PC-9 (cell line): ENCODE results near the gene CRYBG1. TPM values are rescaled to one million over a fixed set of nuclear protein-coding genes. Genes with fewer than 3 reads are reported as not detected.

ENCODE experiments used
- BruUV-seq: library from RNA; stranded (reverse); fragments of 400-500 nt; replicated peaks from 2 replicates; lab custom pipeline; 2021; lab: Mats Ljungman, UMichigan
- CTCF ChIA-PET: fragments of 300-600 bp; sonication (Branson Sonifier 250); formaldehyde crosslinking; loops from one replicate; lab custom pipeline; 2022; ENCODE audit warnings: antibody characterized with exemption; lab: Charles Lee
- POLR2A ChIA-PET: fragments of 300-600 bp; sonication (Branson Sonifier 250); formaldehyde crosslinking; loops from one replicate; lab custom pipeline; 2022; ENCODE audit warnings: antibody characterized with exemption; ENCODE audit not compliant: unreplicated experiment; lab: Charles Lee
- DNase-seq, 2 experiments: peaks; one replicate each; pipeline versions ENCODE4 v3.0.0 to v3.0.0-alpha.2; 2015 to 2022; ENCODE audit warnings: mixed read lengths in 1 of 2
- H2AFZ ChIP-seq: fragments of 200-600 bp; sonication (generic); 2 replicates; pipeline ENCODE4 v1.8.1; 2017; ENCODE audit warnings: antibody characterized with exemption
- H3F3A ChIP-seq: fragments of 200-600 bp; sonication (generic); 2 replicates; pipeline ENCODE4 v1.8.1; 2017; ENCODE audit warnings: antibody characterized with exemption, mild to moderate bottlenecking, low read depth; ENCODE audit not compliant: insufficient read depth
- H3K27ac ChIP-seq: fragments of 200-600 bp; sonication (generic); 2 replicates; pipeline ENCODE4 v1.6.1; 2016; ENCODE audit warnings: mixed run types
- H3K27me3 ChIP-seq: fragments of 200-600 bp; sonication (generic); 2 replicates; pipeline ENCODE4 v1.6.1; 2016; ENCODE audit warnings: low read depth, mixed run types; ENCODE audit not compliant: insufficient read depth
- H3K36me3 ChIP-seq: fragments of 200-600 bp; sonication (generic); 2 replicates; pipeline ENCODE4 v1.6.1; 2016; ENCODE audit warnings: low read depth, mixed run types
- H3K4me1 ChIP-seq: fragments of 200-600 bp; sonication (generic); replicated peaks from 2 replicates; pipeline ENCODE4 v1.6.1; 2016; ENCODE audit warnings: mixed run types; ENCODE audit not compliant: insufficient read depth
- H3K4me2 ChIP-seq: fragments of 200-600 bp; sonication (generic); 2 replicates; pipeline ENCODE4 v1.6.1; 2017; ENCODE audit warnings: mixed run types
- H3K4me3 ChIP-seq: fragments of 200-600 bp; sonication (generic); 2 replicates; pipeline ENCODE4 v1.6.1; 2016; ENCODE audit warnings: mixed run types
- H3K79me2 ChIP-seq: fragments of 200-600 bp; sonication (generic); 2 replicates; pipeline ENCODE4 v1.6.1; 2017; ENCODE audit warnings: low read depth, mixed run types
- H3K9me2 ChIP-seq: fragments of 200-600 bp; sonication (generic); 2 replicates; pipeline ENCODE4 v1.8.1; 2017; ENCODE audit warnings: mild to moderate bottlenecking; ENCODE audit not compliant: insufficient read depth
- H3K9me3 ChIP-seq: fragments of 200-600 bp; sonication (generic); 2 replicates; pipeline ENCODE4 v1.8.1; 2016; ENCODE audit warnings: low read depth; ENCODE audit not compliant: insufficient read depth
- H4K20me1 ChIP-seq: fragments of 200-600 bp; sonication (generic); 2 replicates; pipeline ENCODE4 v1.8.1; 2017; ENCODE audit not compliant: insufficient read depth
- CTCF ChIP-seq: fragments of 200-600 bp; sonication (generic); conservative IDR thresholded peaks from 2 replicates; pipeline ENCODE4 v1.6.1; 2017; ENCODE audit warnings: mixed run types, antibody characterized with exemption, mild to moderate bottlenecking, moderate library complexity
- EZH2 ChIP-seq: fragments of 200-600 bp; sonication (generic); IDR thresholded peaks from 2 replicates; pipeline ENCODE4 v1.8.0; 2017; ENCODE audit warnings: antibody characterized with exemption, low read depth
- intact Hi-C: fragments of 100-400 bp; cut with micrococcal nuclease; formaldehyde crosslinking; loops from one replicate; pipeline ENCODE4 v1.10.0; 2022; ENCODE audit not compliant: unreplicated experiment
- total RNA-seq: library from RNA; stranded (reverse); gene quantifications from 2 replicates; pipeline ENCODE4 v1.2.3, GENCODE V29; 2021

Gene CRYBG1
- total RNA-seq, 1 experiment from 2014 or later: 49.3 TPM

GRCh38 chr6:106411643-106412200 lies 51.2 kb downstream of the CRYBG1 start:
- Histone ChIP-seq H3K4me2 (no peak overlapping the region), H2AFZ (no peak overlapping the region), H3K9me2 (no peaks in the 10 kb centered on the region), H3K4me3 (no peak overlapping the region), H3K9me3 (no peaks in the 10 kb centered on the region), H3K27me3 (no peaks in the 10 kb centered on the region), H3K27ac (no peak overlapping the region), H3K79me2 (no peaks in the 10 kb centered on the region), H3K4me1 (peaks cover 9% of the 10 kb centered on the region; the same call in 1 of the 2 replicates), H3F3A (no peaks in the 10 kb centered on the region), H3K36me3 (no peaks in the 10 kb centered on the region), H4K20me1 (no peaks in the 10 kb centered on the region)
- ChIA-PET CTCF (no interaction called here), POLR2A (no interaction called here)
- BruUV-seq: no TSS peak
- TF ChIP-seq EZH2 (no peak), CTCF (no peak)
- no peak for DNase-seq
- intact Hi-C loops: no loop called here

- Histone ChIP-seq H4K20me1 (no peaks in the 10 kb centered on the region), H3K27ac (no peak overlapping the region), H3K36me3 (no peaks in the 10 kb centered on the region), H3K4me1 (peaks cover 9% of the 10 kb centered on the region; the same call in 1 of the 2 replicates), H3K27me3 (no peaks in the 10 kb centered on the region), H3K79me2 (no peaks in the 10 kb centered on the region), H3K9me3 (no peaks in the 10 kb centered on the region), H3F3A (no peaks in the 10 kb centered on the region), H2AFZ (no peak overlapping the region), H3K9me2 (no peaks in the 10 kb centered on the region), H3K4me3 (no peak overlapping the region), H3K4me2 (no peak overlapping the region)
- BruUV-seq: no TSS peak
- ChIA-PET POLR2A (no interaction called here), CTCF (interaction anchor here (0.6 kb wide), 1 partner anchor 41 kb away, joined by 5 read pairs; no protein-coding TSS in a partner anchor)
- DNase-seq: no peak
- intact Hi-C loops: no loop called here
- no peak for TF ChIP-seq EZH2
- TF ChIP-seq CTCF: no peak
Observed at GRCh38 chr6:106413016-106413415, 52.5 kb downstream of the CRYBG1 start.

GRCh38 chr6:106413722-106414121 lies 53.2 kb downstream of the CRYBG1 start:
- Histone ChIP-seq H3K27ac (no peak overlapping the region), H3K79me2 (no peaks in the 10 kb centered on the region), H3F3A (no peaks in the 10 kb centered on the region), H4K20me1 (no peaks in the 10 kb centered on the region), H3K9me3 (no peaks in the 10 kb centered on the region), H3K4me2 (no peak overlapping the region), H3K4me1 (peaks cover 9% of the 10 kb centered on the region; the same call in 1 of the 2 replicates), H3K4me3 (no peak overlapping the region), H3K36me3 (no peaks in the 10 kb centered on the region), H3K9me2 (no peaks in the 10 kb centered on the region), H2AFZ (no peak overlapping the region), H3K27me3 (no peaks in the 10 kb centered on the region)
- TF ChIP-seq EZH2: no peak
- no peak for TF ChIP-seq CTCF
- CTCF ChIA-PET: interaction anchor here (0.6 kb wide), 1 partner anchor 564 kb away, joined by 3 read pairs; no protein-coding TSS in a partner anchor
- no TSS peak for BruUV-seq
- DNase-seq: no peak
- intact Hi-C loops: no loop called here
- POLR2A ChIA-PET: no interaction called here
